Measurements from ENCODE around the gene MORC4. TPM values are rescaled to one million over a fixed set of nuclear protein-coding genes. Genes with fewer than 3 reads are reported as not detected.

Gene MORC4
- total and polyA plus RNA-seq, 10 donors: 1.4 to 7.0 (median 4.8) TPM

DNA sequence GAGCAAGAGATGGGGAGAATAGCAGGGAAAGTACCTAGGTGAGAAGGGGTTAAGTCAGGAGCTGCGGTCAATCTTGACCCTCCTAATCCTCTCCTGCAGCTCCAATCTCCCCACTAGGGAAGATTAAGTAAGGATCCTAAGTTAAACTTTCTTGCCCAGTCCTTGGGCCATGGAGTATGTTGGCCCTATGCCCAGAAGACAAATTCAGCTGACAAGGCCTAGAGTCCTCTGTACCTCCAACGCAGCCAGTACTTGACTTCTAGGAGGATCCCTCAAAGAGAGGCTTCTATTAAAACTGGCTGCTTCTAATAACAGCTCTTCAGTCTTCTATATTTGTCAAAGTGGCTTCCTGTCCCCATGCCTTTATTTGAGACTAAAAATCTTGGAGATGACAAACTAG is 78.4 kb downstream of the MORC4 start:
- WGBS, 5 donors: 72 to 91% (median 77%) methylated on average over 2 of the region's 2 CpGs

DNA sequence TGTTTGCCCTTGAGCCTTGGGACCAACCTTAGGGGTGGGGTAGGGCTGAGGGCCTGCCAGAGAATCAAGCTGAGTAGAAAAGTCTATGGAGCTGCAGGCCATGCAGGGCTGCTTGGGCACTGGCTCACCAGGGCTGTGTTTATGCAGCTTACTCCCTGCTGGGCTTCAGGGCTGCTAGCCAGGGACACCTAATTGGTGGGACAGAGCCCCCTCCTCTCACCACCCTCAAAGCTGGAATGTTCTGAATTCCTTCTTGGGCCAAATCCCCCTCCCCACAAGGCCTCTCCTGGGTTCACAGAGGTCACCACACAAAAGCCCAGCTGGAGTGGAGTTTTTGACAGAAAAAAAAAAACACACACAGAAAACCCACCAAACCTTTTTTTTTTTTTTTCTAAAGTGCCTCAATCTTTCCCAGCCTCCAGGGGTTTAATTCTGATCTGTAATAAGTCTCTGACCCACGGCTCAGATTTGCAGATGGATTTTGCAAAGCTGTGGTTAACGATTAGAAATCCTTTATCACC is 80.0 kb downstream of the MORC4 start, which contains the start of gene CLDN2:
Gene CLDN2, plus strand, starts transcription at position 471 of the 521 bp plus-strand sequence. CDS start 7,827 bp downstream, outside the sequence.
- 47 to 54% (median 53%) methylated on average over 2 of the region's 2 CpGs for WGBS, 5 donors
- Histone ChIP-seq H3K36me3 (no peaks in the 10 kb centered on the region), H3K27ac (no peak within 1 kb of the TSS), H3K9me3 (no peaks in the 10 kb centered on the region), H3K4me3 (no peak within 1 kb of the TSS), H3K27me3 (replicated peaks in 1 of 7) (peaks cover 0 to 18% (median 0%) of the 10 kb centered on the region in 7 donors), H3K4me1 (peaks cover 0 to 4% (median 0%) of the 10 kb centered on the region in 6 donors)
- intact Hi-C loops (cut with DNase I; ENCODE audit: low total_unique reads): no loop called here
- TF ChIP-seq POLR2AphosphoS5 (IDR thresholded peaks at IDR 0.05) (no peak), POLR2A (IDR thresholded peaks at IDR 0.05) (no peak)
- TF ChIP-seq, protein P1, sequence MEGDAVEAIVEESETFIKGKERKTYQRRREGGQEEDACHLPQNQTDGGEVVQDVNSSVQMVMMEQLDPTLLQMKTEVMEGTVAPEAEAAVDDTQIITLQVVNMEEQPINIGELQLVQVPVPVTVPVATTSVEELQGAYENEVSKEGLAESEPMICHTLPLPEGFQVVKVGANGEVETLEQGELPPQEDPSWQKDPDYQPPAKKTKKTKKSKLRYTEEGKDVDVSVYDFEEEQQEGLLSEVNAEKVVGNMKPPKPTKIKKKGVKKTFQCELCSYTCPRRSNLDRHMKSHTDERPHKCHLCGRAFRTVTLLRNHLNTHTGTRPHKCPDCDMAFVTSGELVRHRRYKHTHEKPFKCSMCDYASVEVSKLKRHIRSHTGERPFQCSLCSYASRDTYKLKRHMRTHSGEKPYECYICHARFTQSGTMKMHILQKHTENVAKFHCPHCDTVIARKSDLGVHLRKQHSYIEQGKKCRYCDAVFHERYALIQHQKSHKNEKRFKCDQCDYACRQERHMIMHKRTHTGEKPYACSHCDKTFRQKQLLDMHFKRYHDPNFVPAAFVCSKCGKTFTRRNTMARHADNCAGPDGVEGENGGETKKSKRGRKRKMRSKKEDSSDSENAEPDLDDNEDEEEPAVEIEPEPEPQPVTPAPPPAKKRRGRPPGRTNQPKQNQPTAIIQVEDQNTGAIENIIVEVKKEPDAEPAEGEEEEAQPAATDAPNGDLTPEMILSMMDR (IDR thresholded peaks at IDR 0.05 in 8 of 11, conservative IDR thresholded peaks at IDR 0.05 in 3 of 11): no peak
- no peak for DNase-seq

More for the DNA sequence above, 78.4 kb downstream of the MORC4 start:
- no peak for DNase-seq
- peaks cover 0 to 9% (median 0%) of the 10 kb centered on the region in 7 donors for H3K27me3 ChIP-seq (replicated peaks in 1 of 7)
- TF ChIP-seq POLR2AphosphoS5 (IDR thresholded peaks at IDR 0.05): no peak
- TF ChIP-seq, protein P1 (IDR thresholded peaks at IDR 0.05 in 8 of 11, conservative IDR thresholded peaks at IDR 0.05 in 3 of 11): no peak
- TF ChIP-seq POLR2A (IDR thresholded peaks at IDR 0.05): no peak
- no peaks in the 10 kb centered on the region for H3K9me3 ChIP-seq
- no peak overlapping the region for H3K27ac ChIP-seq
- peaks cover 0 to 4% (median 0%) of the 10 kb centered on the region in 6 donors for H3K4me1 ChIP-seq
- no peaks in the 10 kb centered on the region for H3K36me3 ChIP-seq
- no peak overlapping the region for H3K4me3 ChIP-seq
- intact Hi-C loops (cut with DNase I; ENCODE audit: low total_unique reads): no loop called here

DNA sequence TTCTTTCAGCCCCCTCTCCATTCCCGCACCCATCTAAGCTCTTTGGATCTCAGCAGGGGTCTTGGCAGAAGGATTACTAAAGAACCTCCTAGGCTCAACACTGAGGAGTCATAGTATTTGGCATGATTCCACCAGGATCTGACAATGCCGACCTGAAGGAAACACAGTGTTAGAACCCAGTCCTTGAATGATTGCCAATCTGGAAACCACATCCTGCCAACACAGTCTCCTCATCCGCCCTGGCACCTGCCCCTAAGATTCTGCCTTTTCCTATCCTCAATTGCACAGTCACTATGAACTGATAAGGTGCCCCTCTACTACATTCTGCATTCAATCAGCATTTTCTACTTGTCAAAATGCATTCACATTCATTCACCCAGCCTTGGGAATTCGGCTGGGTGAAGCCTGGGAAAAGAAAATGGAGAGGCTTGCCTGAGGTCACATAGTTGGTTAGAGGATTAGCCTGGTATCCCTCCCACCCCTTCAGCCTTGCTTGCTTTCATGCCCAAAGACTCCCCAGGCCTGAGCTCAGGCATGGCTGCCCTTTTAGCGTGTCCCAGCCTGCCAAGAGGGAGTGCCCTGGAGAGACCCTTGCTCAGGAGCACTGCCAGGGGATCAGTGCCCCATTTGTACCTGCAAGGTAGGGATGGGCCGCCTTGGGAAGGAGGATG is 82.0 kb downstream of the MORC4 start:
- 30 to 43% (median 34%) methylated on average over 5 to 6 of the region's 6 CpGs for WGBS, 5 donors
- Histone ChIP-seq H3K36me3 (no peaks in the 10 kb centered on the region), H3K9me3 (no peaks in the 10 kb centered on the region), H3K27ac (no peak overlapping the region), H3K27me3 (replicated peaks in 1 of 7) (peaks cover 0 to 18% (median 0%) of the 10 kb centered on the region in 7 donors), H3K4me1 (peaks cover 0 to 4% (median 0%) of the 10 kb centered on the region in 6 donors), H3K4me3 (no peak overlapping the region)
- TF ChIP-seq, protein P1 (IDR thresholded peaks at IDR 0.05 in 8 of 11, conservative IDR thresholded peaks at IDR 0.05 in 3 of 11): no peak
- peak in 1 of 3 donors; percentile 69 for TF ChIP-seq POLR2AphosphoS5 (IDR thresholded peaks at IDR 0.05)
- DNase-seq: no peak
- intact Hi-C loops (cut with DNase I; ENCODE audit: low total_unique reads): no loop called here

DNA sequence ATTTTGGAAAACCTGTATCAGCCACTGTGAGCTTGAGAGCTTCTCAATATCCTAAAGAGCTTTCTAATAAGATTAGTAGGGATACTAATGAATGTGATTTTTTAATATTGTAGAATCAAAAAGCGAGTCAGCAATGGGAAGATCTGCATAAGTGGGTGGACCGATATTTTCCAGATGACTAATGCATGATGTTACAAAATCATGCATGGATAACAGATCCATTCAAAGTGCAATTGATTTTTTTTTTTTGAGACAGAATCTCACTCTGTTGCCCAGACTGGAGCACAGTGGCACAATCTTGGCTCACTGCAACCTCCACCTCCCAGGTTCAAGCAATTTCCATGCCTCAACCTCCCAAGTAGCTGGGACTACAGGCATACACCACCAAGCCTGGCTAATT is 87.1 kb downstream of the MORC4 start:
- DNase-seq: no peak
- no peaks in the 10 kb centered on the region for H3K36me3 ChIP-seq
- TF ChIP-seq, protein P1 (IDR thresholded peaks at IDR 0.05 in 8 of 11, conservative IDR thresholded peaks at IDR 0.05 in 3 of 11): no peak
- TF ChIP-seq POLR2AphosphoS5 (IDR thresholded peaks at IDR 0.05): no peak
- TF ChIP-seq POLR2A (IDR thresholded peaks at IDR 0.05): no peak
- intact Hi-C loops (cut with DNase I; ENCODE audit: low total_unique reads): no loop called here
- H3K4me1 ChIP-seq: no peaks in the 10 kb centered on the region
- H3K4me3 ChIP-seq: no peak overlapping the region
- H3K27ac ChIP-seq: no peak overlapping the region
- no peaks in the 10 kb centered on the region for H3K9me3 ChIP-seq
- 64 to 94% (median 77%) methylated on average over 2 of the region's 2 CpGs for whole genome bisulfite sequencing, 5 donors
- peaks cover 0 to 15% (median 0%) of the 10 kb centered on the region in 7 donors for H3K27me3 ChIP-seq (replicated peaks in 1 of 7)

Data from spleen (tissue), 11 donors.